Mucosa of descending colon (tissue), 3 donors: Measurements from ENCODE around the gene SCFD2. TPM values are rescaled to one million over a fixed set of nuclear protein-coding genes. Genes with fewer than 3 reads are reported as not detected.
"Not testable (repeated sequence)": the region's sequence is repeated elsewhere in the genome, so short reads cannot be mapped to it uniquely, and the experiment has no call there.

ENCODE experiments used
- ATAC-seq: fragments of 200-7000 bp; cut with Tn5 transposase; one replicate; pipeline ENCODE4 v1.9.1; 2020; ENCODE audit warnings: mild to moderate bottlenecking, moderate library complexity
- DNase-seq, 3 donors: peaks; one replicate each; pipeline ENCODE4 v3.0.0-alpha.2; 2020
- H3K36me3 ChIP-seq: fragments of 200-600 bp; one replicate; pipeline ENCODE4 v1.8.0; 2021; ENCODE audit warnings: low read depth, mild to moderate bottlenecking
- H3K4me1 ChIP-seq: fragments of 200-600 bp; one replicate; pipeline ENCODE4 v1.8.0; 2021; ENCODE audit warnings: low read depth, mild to moderate bottlenecking
- H3K4me3 ChIP-seq: fragments of 200-600 bp; one replicate; pipeline ENCODE4 v1.8.0; 2021; ENCODE audit warnings: mild to moderate bottlenecking
- H3K9me3 ChIP-seq: fragments of 200-600 bp; one replicate; pipeline ENCODE4 v1.8.0; 2021; ENCODE audit warnings: mild to moderate bottlenecking
- intact Hi-C, 2 donors: fragments of 100-400 bp; cut with DNase I in 1 of 2; cut with micrococcal nuclease in 1 of 2; formaldehyde crosslinking; loops; one replicate each; pipeline versions ENCODE4 v1.11.0 to v1.11.1; 2022; cut with DNase I, micrococcal nuclease
- long read RNA-seq, 2 donors: library from polyadenylated mRNA; unstranded; transcript quantifications; one replicate each; pipeline ENCODE4 v2.0.0, GENCODE V29; 2019 to 2021
- total RNA-seq, 3 donors: library from RNA; stranded (reverse); fragmentation: NEBNext Ultra II Directional in 2 of 3; extraction: Animal tissue kit (Norgen Biotek cat#: 25700) in 2 of 3; gene quantifications; one replicate each; pipeline versions ENCODE4 v1.2.1 to v1.2.4, GENCODE V29; 2021 to 2023
- TF ChIP-seq, protein P1 (sequence below): fragments of 200-600 bp; IDR thresholded peaks from one replicate; pipeline ENCODE4 v1.8.0; 2022; ENCODE audit warnings: antibody characterized with exemption, mild to moderate bottlenecking
- donor health status: DM: no; HTN: no; CAD: no; lungs with moderate emphysema.
- donor health status: DM: no; HTN: no; CAD: no.
- donor health status: DM: no; HTN: yes; CAD: no.

Gene SCFD2
- 10 to 100 TPM; 11.7 to 17.2 (median 16.0) TPM for total RNA-seq
- long read RNA-seq, donor 1: 0 reads
- long read RNA-seq, donor 2, partial matches to known transcripts: 1 of 2 reads
- long read RNA-seq, donor 2, other reads (novel, unspliced or antisense): 1 of 2 reads

DNA sequence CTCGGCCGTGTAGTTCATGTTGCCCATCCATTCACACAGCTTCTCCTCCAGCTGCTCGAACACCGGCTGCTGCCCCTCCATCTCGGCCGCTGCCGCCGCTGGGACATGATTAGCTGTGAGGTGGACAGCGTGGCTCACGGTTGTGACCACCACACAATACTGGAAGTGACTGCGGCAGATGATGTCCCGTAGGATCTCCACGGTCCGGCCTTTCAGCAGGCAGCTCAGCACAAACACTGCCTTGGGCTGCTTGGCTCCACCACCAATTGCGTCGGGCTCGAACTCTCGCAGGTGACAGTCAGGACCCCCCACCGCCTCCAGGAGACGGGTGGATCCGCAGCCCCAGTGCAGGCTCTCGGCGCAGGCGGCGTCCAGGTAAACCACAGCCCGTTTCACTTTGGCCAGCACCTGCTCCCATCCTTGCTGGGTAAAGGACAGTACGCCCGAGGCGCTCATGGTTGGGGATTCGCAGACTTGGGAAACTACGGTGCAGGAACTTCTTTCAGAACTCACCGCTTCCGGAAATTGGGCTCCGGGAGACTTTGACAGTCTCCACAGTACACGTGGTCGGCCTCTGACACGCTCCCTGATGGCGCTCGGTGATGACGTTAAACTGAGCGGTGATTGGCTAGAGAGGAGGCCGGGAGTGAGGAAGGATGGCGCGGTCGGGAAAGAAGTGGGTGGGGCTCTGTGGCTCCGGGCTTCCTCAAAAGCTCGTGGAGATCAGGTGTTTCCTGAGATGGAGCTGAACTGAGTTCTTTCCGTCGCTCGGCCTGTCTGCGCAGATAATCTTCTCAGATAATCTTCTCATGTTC is at the start of gene SCFD2:
TSS of gene SCFD2 (minus strand) at position 576 of the 815 bp plus-strand sequence.
- DNase-seq (peak; percentile 97 to 99 (median 98)), ATAC-seq (peak; percentile 100)
- no peaks in the 10 kb centered on the region for H3K9me3 ChIP-seq
- H3K36me3 ChIP-seq: no peaks in the 10 kb centered on the region
- H3K4me1 ChIP-seq: peaks cover 23% of the 10 kb centered on the region
- intact Hi-C loops: no loop called here
- TF ChIP-seq, protein P1, sequence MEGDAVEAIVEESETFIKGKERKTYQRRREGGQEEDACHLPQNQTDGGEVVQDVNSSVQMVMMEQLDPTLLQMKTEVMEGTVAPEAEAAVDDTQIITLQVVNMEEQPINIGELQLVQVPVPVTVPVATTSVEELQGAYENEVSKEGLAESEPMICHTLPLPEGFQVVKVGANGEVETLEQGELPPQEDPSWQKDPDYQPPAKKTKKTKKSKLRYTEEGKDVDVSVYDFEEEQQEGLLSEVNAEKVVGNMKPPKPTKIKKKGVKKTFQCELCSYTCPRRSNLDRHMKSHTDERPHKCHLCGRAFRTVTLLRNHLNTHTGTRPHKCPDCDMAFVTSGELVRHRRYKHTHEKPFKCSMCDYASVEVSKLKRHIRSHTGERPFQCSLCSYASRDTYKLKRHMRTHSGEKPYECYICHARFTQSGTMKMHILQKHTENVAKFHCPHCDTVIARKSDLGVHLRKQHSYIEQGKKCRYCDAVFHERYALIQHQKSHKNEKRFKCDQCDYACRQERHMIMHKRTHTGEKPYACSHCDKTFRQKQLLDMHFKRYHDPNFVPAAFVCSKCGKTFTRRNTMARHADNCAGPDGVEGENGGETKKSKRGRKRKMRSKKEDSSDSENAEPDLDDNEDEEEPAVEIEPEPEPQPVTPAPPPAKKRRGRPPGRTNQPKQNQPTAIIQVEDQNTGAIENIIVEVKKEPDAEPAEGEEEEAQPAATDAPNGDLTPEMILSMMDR: no peak
- peak within 1 kb of the TSS; percentile 78 for H3K4me3 ChIP-seq

DNA sequence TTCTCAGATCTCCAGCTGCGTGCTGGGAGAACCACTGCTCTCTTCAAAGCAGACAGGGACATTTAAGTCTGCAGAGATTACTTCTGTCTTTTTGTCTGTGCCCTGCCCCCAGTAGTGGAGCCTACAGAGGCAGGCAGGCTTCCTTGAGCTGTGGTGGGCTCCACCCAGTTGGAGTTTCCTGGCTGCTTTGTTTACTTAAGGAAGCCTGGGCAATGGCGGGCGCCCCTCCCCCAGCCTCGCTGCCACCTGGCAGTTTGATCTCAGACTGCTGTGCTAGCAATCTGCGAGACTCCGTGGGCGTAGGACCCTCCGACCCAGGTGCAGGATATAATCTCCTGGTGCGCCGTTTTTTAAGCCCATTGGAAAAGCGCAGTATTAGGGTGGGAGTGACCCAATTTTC is 43.6 kb upstream of the SCFD2 start:
- intact Hi-C loops, H3K4me3 ChIP-seq, H3K9me3 ChIP-seq, ATAC-seq, H3K36me3 ChIP-seq: not testable (repeated sequence)
- peak in 1 of 3 donors; percentile 31 for DNase-seq
- peaks cover 13% of the 10 kb centered on the region for H3K4me1 ChIP-seq

DNA sequence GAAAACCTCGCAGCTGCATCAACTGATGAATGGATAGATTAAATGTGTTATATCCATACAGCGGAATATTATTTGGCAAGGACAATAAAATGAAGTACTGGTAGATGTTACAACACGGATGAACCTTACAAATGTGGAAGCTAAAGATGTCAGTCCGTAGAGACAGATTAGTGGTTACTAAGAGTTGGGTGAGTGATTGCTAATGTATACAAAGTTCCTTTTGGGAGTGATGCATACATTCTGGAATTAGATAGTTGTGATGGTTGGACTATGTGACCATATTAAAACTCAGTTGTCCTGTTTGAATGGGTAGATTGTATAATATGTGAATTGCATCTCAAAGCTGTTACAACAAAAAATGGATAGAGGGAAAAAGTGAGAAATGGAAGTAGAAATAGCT is 14.4 kb upstream of the SCFD2 start:
- Histone ChIP-seq H3K36me3 (no peaks in the 10 kb centered on the region), H3K4me3 (no peak overlapping the region), H3K9me3 (no peaks in the 10 kb centered on the region), H3K4me1 (peaks cover 17% of the 10 kb centered on the region)
- TF ChIP-seq, protein P1: no peak
- intact Hi-C loops: no loop called here
- DNase-seq (no peak), ATAC-seq (no peak)

DNA sequence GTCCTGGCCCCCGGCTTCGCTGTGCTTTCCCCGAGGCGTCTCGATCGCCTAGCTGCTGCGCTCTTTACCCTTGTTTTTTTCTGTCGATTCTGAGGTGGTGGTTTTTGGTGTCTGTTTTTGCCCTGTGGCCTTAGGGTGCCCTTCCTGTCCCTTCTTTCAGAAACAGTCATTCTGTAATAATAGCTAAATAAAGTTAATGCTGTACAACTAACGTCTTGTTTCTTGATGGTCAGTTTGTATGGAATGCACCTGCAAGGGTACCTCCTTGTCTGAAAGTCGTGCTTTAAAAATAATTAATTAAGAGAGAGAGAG is 12.3 kb upstream of the SCFD2 start:
- ATAC-seq: no peak
- DNase-seq: no peak
- peak overlapping the region; percentile 81 for H3K4me3 ChIP-seq
- no peaks in the 10 kb centered on the region for H3K36me3 ChIP-seq
- intact Hi-C loops: no loop called here
- H3K4me1 ChIP-seq: peaks cover 17% of the 10 kb centered on the region
- TF ChIP-seq, protein P1: no peak
- H3K9me3 ChIP-seq: no peaks in the 10 kb centered on the region

DNA sequence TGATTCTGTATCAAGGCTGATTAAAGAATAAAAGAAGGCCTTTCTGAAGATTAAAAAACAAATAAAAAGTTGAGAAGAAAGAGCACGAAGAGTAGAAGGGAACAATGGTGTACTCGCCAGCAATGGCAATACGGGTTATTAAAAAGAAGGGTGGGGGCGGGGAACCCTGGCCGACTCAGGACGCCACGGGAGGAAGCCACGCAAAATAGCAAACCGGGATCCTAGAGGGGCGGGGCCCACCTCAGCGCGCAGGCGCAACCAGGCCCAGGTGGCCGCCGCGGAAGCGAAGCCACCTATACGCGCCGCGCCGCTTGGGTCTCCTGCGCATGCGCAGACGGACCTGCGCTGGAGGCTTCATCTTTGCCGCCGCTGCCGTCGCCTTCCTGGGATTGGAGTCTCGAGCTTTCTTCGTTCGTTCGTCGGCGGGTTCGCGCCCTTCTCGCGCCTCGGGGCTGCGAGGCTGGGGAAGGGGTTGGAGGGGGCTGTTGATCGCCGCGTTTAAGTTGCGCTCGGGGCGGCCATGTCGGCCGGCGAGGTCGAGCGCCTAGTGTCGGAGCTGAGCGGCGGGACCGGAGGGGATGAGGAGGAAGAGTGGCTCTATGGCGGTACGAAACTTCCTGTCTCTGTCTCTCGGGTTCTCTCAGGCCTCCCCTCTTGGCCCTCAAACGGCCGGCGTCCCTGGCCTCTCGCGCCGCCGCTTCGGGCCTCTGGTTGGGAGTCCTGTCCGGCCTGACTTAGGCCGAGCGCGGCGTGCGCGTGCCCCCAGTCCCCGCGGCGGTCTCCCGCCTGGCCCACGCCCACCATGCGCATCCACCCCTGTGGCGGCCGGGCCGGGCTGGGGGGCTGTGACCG is 11.7 kb upstream of the SCFD2 start, which contains the start of gene FIP1L1:
TSS of gene FIP1L1 (plus strand) at position 323 of the 852 bp plus-strand sequence. CDS start at position 521, 198 bp downstream.
- DNase-seq (peak; percentile 97 to 98 (median 98)), ATAC-seq (peak; percentile 99)
- intact Hi-C loops: no loop called here
- Histone ChIP-seq H3K9me3 (no peaks in the 10 kb centered on the region), H3K4me1 (peaks cover 17% of the 10 kb centered on the region), H3K36me3 (no peaks in the 10 kb centered on the region), H3K4me3 (peak within 1 kb of the TSS; percentile 81)
- TF ChIP-seq, protein P1: no peak
